Measurements from ENCODE around the gene MRPL23. TPM values are rescaled to one million over a fixed set of nuclear protein-coding genes. Genes with fewer than 3 reads are reported as not detected.

The MRPL23 gene
- total RNA-seq, 4 donors from 2014 or later: 128 to 231 (median 155) TPM

GRCh38 chr11:1918436-1919315 lies 28.5 kb upstream of the MRPL23 start:
- intact Hi-C loops (cut with DNase I): no loop called here
- 62 to 69% methylated on average over 5 of the region's 29 CpGs for WGBS, 2 donors
- TF ChIP-seq CTCF (IDR thresholded peaks at IDR 0.05) (no peak), POLR2A (IDR thresholded peaks at IDR 0.05) (no peak)
- H3K4me1 ChIP-seq: peaks cover 9 to 56% (median 18%) of the 10 kb centered on the region in 3 donors
- H3K36me3 ChIP-seq: no peaks in the 10 kb centered on the region
- no peak overlapping the region for H3K4me3 ChIP-seq
- H3K9me3 ChIP-seq: no peaks in the 10 kb centered on the region
- no peak for DNase-seq
- H3K27me3 ChIP-seq: peaks cover 0 to 19% (median 0%) of the 10 kb centered on the region in 4 donors
- no peak overlapping the region for H3K27ac ChIP-seq

- H3K9me3 ChIP-seq: no peaks in the 10 kb centered on the region
- 35 to 85% methylated on average over 3 to 4 of the region's 31 CpGs for WGBS, 2 donors
- peaks cover 0 to 19% (median 0%) of the 10 kb centered on the region in 4 donors for H3K27me3 ChIP-seq
- no peak within 1 kb of the TSS for H3K4me3 ChIP-seq
- intact Hi-C loops (cut with DNase I): loop anchor here (10.0 kb wide), 2 partner anchors 75 to 225 kb away; partner anchors contain the start of gene KRTAP5-6
- H3K4me1 ChIP-seq: peaks cover 11 to 65% (median 26%) of the 10 kb centered on the region in 3 donors
- no peak for DNase-seq
- TF ChIP-seq POLR2A (IDR thresholded peaks at IDR 0.05) (no peak), CTCF (IDR thresholded peaks at IDR 0.05) (no peak)
- no peaks in the 10 kb centered on the region for H3K36me3 ChIP-seq
- H3K27ac ChIP-seq: no peak within 1 kb of the TSS
Observed at GRCh38 chr11:1919391-1920127, 27.6 kb upstream of the MRPL23 start, which contains the start of gene TNNT3. Gene TNNT3 (plus strand): TSS chr11:1919703. CDS start chr11:1922875, 3,172 bp downstream.

GRCh38 chr11:1920128-1920908 lies 26.8 kb upstream of the MRPL23 start:
- no peaks in the 10 kb centered on the region for H3K36me3 ChIP-seq
- H3K4me1 ChIP-seq: peaks cover 12 to 72% (median 30%) of the 10 kb centered on the region in 3 donors
- DNase-seq: no peak
- H3K27ac ChIP-seq: no peak overlapping the region
- peaks cover 0 to 19% (median 0%) of the 10 kb centered on the region in 4 donors for H3K27me3 ChIP-seq
- no peak overlapping the region for H3K4me3 ChIP-seq
- H3K9me3 ChIP-seq: no peaks in the 10 kb centered on the region
- intact Hi-C loops (cut with DNase I): loop anchor here (10.0 kb wide), 2 partner anchors 76 to 226 kb away; partner anchors contain the start of gene KRTAP5-6
- TF ChIP-seq POLR2A (IDR thresholded peaks at IDR 0.05) (no peak), CTCF (IDR thresholded peaks at IDR 0.05) (no peak)
- WGBS, 2 donors: 74 to 82% methylated on average over 7 to 13 of the region's 25 CpGs

GRCh38 chr11:1920909-1921573 lies 26.1 kb upstream of the MRPL23 start:
- intact Hi-C loops (cut with DNase I): loop anchor here (10.0 kb wide), 2 partner anchors 76 to 226 kb away; partner anchors contain the start of gene KRTAP5-6
- Histone ChIP-seq H3K27ac (peak overlapping the region in 3 of 4 donors; percentile 51 to 72 (median 55)), H3K4me1 (peaks cover 12 to 80% (median 30%) of the 10 kb centered on the region in 3 donors), H3K36me3 (no peaks in the 10 kb centered on the region), H3K27me3 (peaks cover 0 to 19% (median 0%) of the 10 kb centered on the region in 4 donors), H3K9me3 (no peaks in the 10 kb centered on the region), H3K4me3 (no peak overlapping the region)
- WGBS, 2 donors: 32 to 77% methylated on average over 7 to 16 of the region's 21 CpGs
- DNase-seq: no peak
- TF ChIP-seq CTCF (IDR thresholded peaks at IDR 0.05): no peak
- no peak for TF ChIP-seq POLR2A (IDR thresholded peaks at IDR 0.05)
